Posterior cingulate gyrus (tissue), 11 donors: ENCODE results near the gene CMC2.

Experiments used
- DNase-seq, 10 donors: peaks; one replicate each; pipeline versions ENCODE4 v3.0.0 to v3.0.0-alpha.2; 2020 to 2021; ENCODE audit warnings: mixed read lengths in 3 of 10
- intact Hi-C: fragments of 100-400 bp; cut with DNase I; formaldehyde crosslinking; loops from one replicate; pipeline ENCODE4 v1.15.1; 2023

The CMC2 gene

GRCh38 chr16:80982646-80983045 is 24.0 kb downstream of the CMC2 start:
- DNase-seq: no peak
- intact Hi-C loops: no loop called here

- no peak for DNase-seq
- intact Hi-C loops: no loop called here
Observed at GRCh38 chr16:80981103-80981502, 25.6 kb downstream of the CMC2 start.

- DNase-seq: no peak
- intact Hi-C loops: no loop called here
Observed at GRCh38 chr16:80976946-80977345, 29.7 kb downstream of the CMC2 start.

GRCh38 chr16:80974649-80975376 is 31.9 kb downstream of the CMC2 start:
- DNase-seq: no peak
- intact Hi-C loops: no loop called here

GRCh38 chr16:80973991-80974390 is 32.7 kb downstream of the CMC2 start:
- DNase-seq: no peak
- intact Hi-C loops: no loop called here

- no peak for DNase-seq
- intact Hi-C loops: no loop called here
Observed at GRCh38 chr16:80972611-80973010, 34.1 kb downstream of the CMC2 start.

GRCh38 chr16:80971819-80972218 is 34.9 kb downstream of the CMC2 start:
- intact Hi-C loops: no loop called here
- DNase-seq: no peak

- DNase-seq: no peak
- intact Hi-C loops: no loop called here
Observed at GRCh38 chr16:80969114-80969484, 37.6 kb downstream of the CMC2 start.

GRCh38 chr16:80968386-80969113 is 38.1 kb downstream of the CMC2 start:
- intact Hi-C loops: no loop called here
- no peak for DNase-seq

- no peak for DNase-seq
- intact Hi-C loops: no loop called here
Observed at GRCh38 chr16:80966617-80967016, 40.1 kb downstream of the CMC2 start.

- DNase-seq: no peak
- intact Hi-C loops: no loop called here
Observed at GRCh38 chr16:80964351-80964750, 42.3 kb downstream of the CMC2 start.

- intact Hi-C loops: no loop called here
Observed at GRCh38 chr16:80962879-80963278, 43.8 kb downstream of the CMC2 start.

GRCh38 chr16:80958284-80958683 is 48.4 kb downstream of the CMC2 start:
- intact Hi-C loops: no loop called here
- DNase-seq: no peak

More at GRCh38 chr16:80962879-80963278, 43.8 kb downstream of the CMC2 start:
- DNase-seq: no peak

- no peak for DNase-seq
- intact Hi-C loops: no loop called here
Observed at GRCh38 chr16:80954985-80955384, 51.7 kb downstream of the CMC2 start.

GRCh38 chr16:80948886-80949493 is 57.7 kb downstream of the CMC2 start:
- peak in 8 of 10 donors; percentile 25 to 94 (median 54) for DNase-seq
- intact Hi-C loops: loop anchor here (1.0 to 10.0 kb wide), 2 partner anchors 25 to 404 kb away; partner anchors contain the start of gene DYNLRB2

GRCh38 chr16:80947708-80948625 is 58.7 kb downstream of the CMC2 start:
- DNase-seq: peak in 3 of 10 donors; percentile 36 to 89 (median 55)
- intact Hi-C loops: loop anchor here (1.0 to 10.0 kb wide), 2 partner anchors 24 to 403 kb away; partner anchors contain the start of gene DYNLRB2

GRCh38 chr16:80947239-80947638 is 59.4 kb downstream of the CMC2 start:
- intact Hi-C loops: loop anchor here (10.0 kb wide), 1 partner anchor 402 kb away; the partner anchor contains the start of gene DYNLRB2
- DNase-seq: no peak

GRCh38 chr16:80946481-80946880 is 60.2 kb downstream of the CMC2 start:
- intact Hi-C loops: loop anchor here (10.0 kb wide), 1 partner anchor 402 kb away; the partner anchor contains the start of gene DYNLRB2
- no peak for DNase-seq

GRCh38 chr16:80940069-80940856 is 66.4 kb downstream of the CMC2 start:
- intact Hi-C loops: loop anchor here (10.0 kb wide), 1 partner anchor 395 kb away; the partner anchor contains the start of gene DYNLRB2
- DNase-seq: no peak
